ENCODE data around the gene C1QTNF1.

C1QTNF1 gene

DNA sequence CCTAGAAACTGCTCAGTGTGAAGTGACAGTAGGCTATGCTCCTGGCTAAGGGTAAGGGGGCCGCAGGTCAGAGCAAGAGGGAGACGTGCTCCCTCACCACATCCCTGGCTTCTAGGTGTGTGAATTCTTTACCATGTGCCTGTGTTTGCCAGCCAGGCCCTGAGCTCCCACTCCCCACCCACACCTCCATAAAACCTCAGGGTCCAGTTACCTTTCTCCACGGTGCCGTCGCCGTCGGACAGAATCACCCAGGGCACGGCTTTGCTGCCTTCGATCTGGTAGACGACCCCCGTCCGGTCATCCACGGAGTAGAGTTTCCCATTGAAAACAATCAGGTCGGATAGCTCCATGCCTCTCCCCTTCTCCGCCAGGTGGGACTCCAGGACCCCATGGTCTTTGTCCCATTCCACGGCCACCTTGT is 27.2 kb upstream of the C1QTNF1 start:
- in situ Hi-C loops (cut with HindIII; ENCODE audit: low pct_ligation_motif_present, low sequenced_read_pairs): no loop called here
- no peak for DNase-seq
- Histone ChIP-seq H3K27ac (no peak overlapping the region), H3K36me3 (replicated peaks) (peaks cover 51% of the 10 kb centered on the region), H3K4me3 (ENCODE audit: low read depth, low read length) (no peak overlapping the region), H3K27me3 (replicated peaks) (no peaks in the 10 kb centered on the region)
- no peak for TF ChIP-seq CTCF (IDR thresholded peaks at IDR 0.05; ENCODE audit: low read depth, low read length, missing control alignments)

GRCh38 chr17:78997231-78997741 is 26.7 kb upstream of the C1QTNF1 start:
- no peak for TF ChIP-seq CTCF (IDR thresholded peaks at IDR 0.05; ENCODE audit: low read depth, low read length, missing control alignments)
- DNase-seq: no peak
- Histone ChIP-seq H3K36me3 (replicated peaks) (peaks cover 51% of the 10 kb centered on the region), H3K27ac (no peak overlapping the region), H3K27me3 (replicated peaks) (no peaks in the 10 kb centered on the region), H3K4me3 (ENCODE audit: low read depth, low read length) (no peak overlapping the region)
- in situ Hi-C loops (cut with HindIII; ENCODE audit: low pct_ligation_motif_present, low sequenced_read_pairs): no loop called here

GRCh38 chr17:78997881-78998280 is 26.1 kb upstream of the C1QTNF1 start:
- Histone ChIP-seq H3K4me3 (ENCODE audit: low read depth, low read length) (no peak overlapping the region), H3K27me3 (replicated peaks) (no peaks in the 10 kb centered on the region), H3K36me3 (replicated peaks) (peaks cover 50% of the 10 kb centered on the region), H3K27ac (no peak overlapping the region)
- TF ChIP-seq CTCF (IDR thresholded peaks at IDR 0.05; ENCODE audit: low read depth, low read length, missing control alignments): no peak
- in situ Hi-C loops (cut with HindIII; ENCODE audit: low pct_ligation_motif_present, low sequenced_read_pairs): no loop called here
- DNase-seq: no peak

DNA sequence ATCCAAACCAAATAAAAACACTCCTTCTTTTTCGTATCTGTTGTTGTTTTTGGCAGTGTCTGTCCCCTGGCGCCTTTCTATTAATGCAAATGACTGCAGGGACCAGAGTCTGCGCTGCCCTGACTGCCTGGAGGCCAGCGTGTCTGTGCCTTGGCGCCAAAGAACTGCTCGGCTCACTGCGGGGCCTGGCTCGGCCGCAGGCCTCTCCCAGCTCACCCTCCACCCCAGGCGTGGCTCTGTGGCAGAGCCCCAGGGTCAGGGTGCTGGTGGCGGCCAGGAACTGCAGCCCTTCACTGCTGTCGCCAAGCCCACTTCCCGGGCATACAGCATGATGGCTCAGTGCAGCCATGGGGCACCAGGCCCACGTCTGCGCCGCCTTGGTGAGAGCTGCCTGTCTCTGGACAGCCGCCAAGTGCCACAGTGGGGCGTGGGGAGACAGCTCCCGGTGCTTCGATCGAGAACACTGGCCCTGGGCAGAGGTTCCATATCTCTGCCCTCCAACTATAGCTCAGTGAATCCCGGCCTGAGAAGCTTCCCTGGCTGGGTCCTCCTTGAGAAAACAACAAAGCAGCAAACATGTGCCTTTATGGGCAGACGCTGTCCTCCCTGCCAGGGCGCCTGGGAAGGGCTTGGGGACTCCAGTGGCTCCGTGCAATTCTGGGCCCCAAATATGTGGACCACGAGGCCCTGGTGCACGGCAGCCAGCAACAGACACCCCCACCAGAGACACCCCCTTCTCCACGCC is 25.5 kb upstream of the C1QTNF1 start:
- H3K4me3 ChIP-seq (ENCODE audit: low read depth, low read length): no peak overlapping the region
- TF ChIP-seq CTCF (IDR thresholded peaks at IDR 0.05; ENCODE audit: low read depth, low read length, missing control alignments): no peak
- peaks cover 44% of the 10 kb centered on the region for H3K36me3 ChIP-seq (replicated peaks)
- H3K27me3 ChIP-seq (replicated peaks): no peaks in the 10 kb centered on the region
- no peak for DNase-seq
- H3K27ac ChIP-seq: no peak overlapping the region
- in situ Hi-C loops (cut with HindIII; ENCODE audit: low pct_ligation_motif_present, low sequenced_read_pairs): no loop called here

DNA sequence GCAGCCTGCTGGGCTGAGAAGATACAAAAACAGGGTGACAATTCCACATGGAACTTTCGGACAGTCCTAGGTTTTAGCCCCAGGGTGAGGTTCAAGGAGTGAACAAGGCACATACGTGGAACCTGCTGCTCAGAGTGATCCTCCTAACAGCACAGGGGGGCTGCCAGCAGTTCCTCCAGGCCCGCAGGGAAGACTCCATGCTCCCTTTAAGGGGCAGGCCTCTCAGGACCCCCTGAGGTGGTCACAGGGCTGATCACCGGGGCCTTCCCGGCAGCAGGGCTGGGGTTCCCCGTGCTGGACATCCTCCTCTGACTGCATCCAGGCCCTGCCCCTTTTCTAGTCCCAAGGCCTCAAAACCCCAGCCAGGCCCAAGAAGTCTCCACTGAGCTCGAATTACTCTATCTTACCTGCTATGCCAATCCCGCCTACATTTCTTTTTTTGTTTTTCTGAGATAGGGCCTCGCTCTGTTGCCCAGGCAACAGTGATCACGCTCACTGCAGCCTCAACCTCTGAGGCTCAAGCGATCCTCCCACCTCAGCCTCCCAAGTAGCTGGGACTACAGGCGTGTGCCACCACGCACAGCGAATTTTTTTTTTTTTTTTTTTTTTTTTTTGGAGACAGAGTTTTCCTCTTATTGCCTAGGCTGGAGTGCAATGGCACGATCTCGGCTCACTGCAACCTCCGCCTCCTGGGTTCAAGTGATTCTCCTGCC is 24.8 kb upstream of the C1QTNF1 start:
- Histone ChIP-seq H3K36me3 (replicated peaks) (peaks cover 36% of the 10 kb centered on the region), H3K27ac (no peak overlapping the region), H3K4me3 (ENCODE audit: low read depth, low read length) (no peak overlapping the region), H3K27me3 (replicated peaks) (no peaks in the 10 kb centered on the region)
- no peak for TF ChIP-seq CTCF (IDR thresholded peaks at IDR 0.05; ENCODE audit: low read depth, low read length, missing control alignments)
- in situ Hi-C loops (cut with HindIII; ENCODE audit: low pct_ligation_motif_present, low sequenced_read_pairs): no loop called here
- no peak for DNase-seq
